ENCODE results near the gene IL17D.
"Not testable (repeated sequence)": the region's sequence is repeated elsewhere in the genome, so short reads cannot be mapped to it uniquely, and the experiment has no call there.

IL17D gene

GRCh38 chr13:20721058-20721453 is 17.6 kb downstream of the IL17D start:
- no peak for DNase-seq

GRCh38 chr13:20721454-20722357 is 18.2 kb downstream of the IL17D start:
- no peak for DNase-seq

- DNase-seq, result no peak
Observed at GRCh38 chr13:20727856-20728255, 24.4 kb downstream of the IL17D start.

GRCh38 chr13:20728579-20729311 is 25.2 kb downstream of the IL17D start:
- DNase-seq, result no peak

- DNase-seq, result no peak
Observed at GRCh38 chr13:20729633-20730585, 26.4 kb downstream of the IL17D start.

GRCh38 chr13:20738616-20739015 is 35.1 kb downstream of the IL17D start:
- DNase-seq, result no peak

GRCh38 chr13:20740021-20740420 is 36.5 kb downstream of the IL17D start:
- no peak for DNase-seq

GRCh38 chr13:20743830-20744404 is 40.4 kb downstream of the IL17D start:
- DNase-seq, result not testable (repeated sequence)

GRCh38 chr13:20749377-20749776 is 45.9 kb downstream of the IL17D start:
- no peak for DNase-seq

- DNase-seq, result no peak
Observed at GRCh38 chr13:20754009-20754408, 50.5 kb downstream of the IL17D start.

GRCh38 chr13:20760872-20761271 is 57.4 kb downstream of the IL17D start:
- no peak for DNase-seq

GRCh38 chr13:20767309-20767943 is 63.9 kb downstream of the IL17D start:
- DNase-seq, result no peak

GRCh38 chr13:20769091-20769490 is 65.6 kb downstream of the IL17D start:
- no peak for DNase-seq

- DNase-seq, result no peak
Observed at GRCh38 chr13:20769834-20770233, 66.3 kb downstream of the IL17D start.

All from NCI-H774 (cell line).